A549 treated with Hydrocortisone at 1 μM for 4 hours (cell line): ENCODE data around the gene DDX43. TPM values are rescaled to one million over a fixed set of nuclear protein-coding genes. Genes with fewer than 3 reads are reported as not detected.

ENCODE experiments used
- total RNA-seq: library from RNA; stranded (reverse); fragments of 200-300 nt; extraction: Qiagen RNA extraction; gene quantifications from 5 replicates; pipeline ENCODE4 v1.2.3, GENCODE V29; 2022

DDX43 gene
- total RNA-seq = 0.05 TPM in 1 of 5 replicates, not detected in the others

DNA sequence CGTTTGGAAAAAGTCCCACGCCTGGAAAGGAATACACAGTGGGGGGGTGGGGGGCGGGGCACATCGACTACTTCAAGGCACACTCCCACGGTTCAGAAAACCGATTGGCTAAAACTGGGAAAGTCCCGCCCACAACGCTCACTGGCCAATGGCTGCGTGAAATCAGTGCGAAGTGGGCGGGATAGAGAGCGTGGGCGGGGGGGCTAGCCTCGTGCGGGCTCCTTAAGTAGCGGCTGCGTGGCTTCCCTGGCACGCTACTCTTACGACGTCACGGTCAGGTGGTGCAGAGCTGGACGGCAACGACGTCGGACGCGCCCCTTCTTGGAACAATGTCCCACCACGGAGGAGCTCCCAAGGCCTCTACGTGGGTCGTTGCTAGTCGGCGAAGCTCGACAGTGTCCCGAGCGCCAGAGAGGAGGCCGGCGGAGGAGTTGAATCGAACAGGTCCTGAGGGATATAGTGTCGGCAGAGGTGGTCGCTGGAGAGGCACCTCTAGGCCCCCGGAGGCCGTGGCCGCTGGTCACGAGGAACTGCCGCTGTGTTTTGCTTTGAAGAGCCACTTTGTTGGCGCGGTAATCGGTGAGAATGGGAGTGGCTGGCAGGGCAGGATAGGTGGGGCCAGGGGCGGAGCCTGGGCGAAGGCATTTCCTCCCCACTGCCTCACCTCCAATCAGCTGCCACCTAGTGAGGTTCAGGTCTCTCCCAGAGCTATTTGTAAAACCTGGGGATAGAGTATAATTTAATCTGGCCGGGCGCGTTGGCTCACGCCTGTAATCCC, at the start of gene DDX43:
DDX43 (plus strand) TSS at position 252 of the 778 bp plus-strand sequence; CDS start at position 330, 78 bp downstream.

DNA sequence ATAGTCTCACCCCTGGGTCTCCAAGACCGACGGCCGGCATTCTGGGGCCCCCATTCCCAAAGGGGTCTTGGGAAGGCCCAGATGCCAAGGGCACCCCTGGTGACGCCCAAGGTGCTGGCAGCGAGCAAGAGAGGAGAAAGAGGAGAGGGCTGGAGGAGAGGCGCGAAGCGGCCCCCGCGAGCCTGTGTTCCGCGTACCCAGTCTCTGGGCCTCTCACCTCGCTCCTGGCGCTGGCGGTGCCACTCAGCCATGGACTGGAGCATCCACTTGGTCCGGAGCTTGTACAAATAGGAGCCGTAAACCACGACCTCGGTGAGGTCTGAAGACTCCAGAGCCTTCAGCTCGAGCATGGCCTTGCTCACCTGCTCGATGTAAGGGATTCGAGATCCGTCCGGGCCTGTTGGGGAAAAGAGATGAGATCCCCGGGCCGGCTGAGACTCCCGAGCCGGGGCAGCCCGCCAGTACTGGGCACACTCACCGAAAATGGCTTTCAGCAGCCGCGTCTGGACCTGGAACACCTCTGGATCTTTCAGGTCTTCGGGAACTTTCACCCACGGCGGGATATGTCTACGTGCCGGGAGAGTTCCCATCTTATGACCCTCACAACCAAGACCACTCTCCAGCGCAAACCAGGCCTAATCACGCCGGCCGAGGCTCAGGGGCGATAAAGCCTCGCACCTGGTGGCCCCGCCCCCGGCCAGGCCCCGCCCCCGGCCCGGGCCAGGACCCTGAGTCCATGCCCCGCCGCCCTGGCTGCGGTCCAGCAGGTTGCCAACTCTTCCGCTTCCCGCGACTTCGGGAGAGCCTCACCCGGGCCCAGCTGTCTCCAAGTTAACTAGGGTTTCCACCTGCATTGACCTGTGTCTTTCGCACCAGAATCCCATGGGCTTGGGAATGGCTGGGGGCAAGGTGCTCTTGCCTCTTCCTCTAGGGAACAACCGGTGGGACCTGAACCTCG, 40.7 kb upstream of the DDX43 start, which contains the start of gene DPPA5:
DPPA5 (minus strand) TSS at position 641 of the 958 bp plus-strand sequence; CDS start at position 590, 51 bp downstream.

DNA sequence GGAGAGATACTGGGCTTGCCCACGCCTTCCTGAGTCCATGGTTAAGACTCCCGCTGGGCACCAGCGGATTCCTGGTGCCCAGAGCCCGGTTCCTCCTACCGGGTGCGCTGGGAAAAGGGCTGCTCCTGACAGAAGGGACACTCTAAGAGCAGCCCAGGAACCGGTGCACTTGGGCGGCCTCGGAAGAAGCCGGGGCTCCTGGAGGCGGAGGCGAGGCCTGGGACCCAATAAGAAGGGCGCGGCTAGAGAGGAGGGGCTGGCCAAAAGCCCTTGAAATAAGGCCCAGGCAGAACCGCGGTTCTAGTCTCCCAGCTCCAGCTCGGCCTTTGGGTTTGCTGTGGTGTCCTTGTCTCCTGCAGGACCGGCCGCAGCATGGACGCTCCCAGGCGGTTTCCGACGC, 32.3 kb upstream of the DDX43 start, which contains the start of gene KHDC3L:
KHDC3L (plus strand) TSS at position 301 of the 400 bp plus-strand sequence; CDS start at position 373, 72 bp downstream.

DNA sequence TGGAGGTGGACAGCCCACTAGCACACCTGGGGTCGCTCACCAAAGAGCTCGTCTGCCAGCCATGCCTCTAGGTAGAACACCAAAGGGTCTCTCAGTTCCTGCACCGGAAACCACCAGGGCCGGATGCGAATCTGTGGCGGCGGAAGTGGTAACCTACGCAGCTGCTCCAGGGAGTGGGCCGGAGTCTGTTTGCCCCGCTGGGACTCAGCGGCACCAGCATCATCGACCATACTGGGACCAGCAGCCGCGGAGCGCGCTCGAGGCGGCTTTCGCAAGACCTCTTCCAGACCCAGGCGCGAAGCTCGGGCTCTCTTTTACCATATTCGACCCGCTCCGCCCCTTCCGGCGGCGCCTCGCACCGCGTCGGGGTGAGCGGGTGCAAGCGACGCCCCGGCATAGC, 25.1 kb upstream of the DDX43 start, which contains the start of gene OOEP:
OOEP (minus strand) TSS at position 335 of the 400 bp plus-strand sequence; CDS start at position 230, 105 bp downstream.

DNA sequence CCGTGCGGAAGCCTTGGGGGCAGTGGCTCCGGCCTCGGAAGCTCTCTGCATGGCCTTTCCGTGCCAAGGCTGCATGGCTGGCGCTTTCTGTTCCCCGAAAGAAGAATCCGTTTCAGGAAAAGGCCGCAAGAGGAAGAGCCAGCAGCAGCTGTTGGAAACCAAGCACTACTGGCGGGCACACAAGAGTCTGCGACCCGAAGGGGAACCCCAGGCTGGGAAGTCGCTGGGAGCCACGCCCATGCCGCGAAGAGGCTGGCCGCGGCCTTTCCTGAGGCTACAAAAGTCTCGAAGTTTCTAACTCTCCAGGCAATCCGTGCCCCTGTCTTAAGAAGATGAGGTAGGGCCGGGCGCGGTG, 57.5 kb downstream of the DDX43 start, which contains the start of gene CGAS:
CGAS (minus strand) TSS at position 191 of the 355 bp plus-strand sequence; CDS start at position 75, 116 bp downstream.

DNA sequence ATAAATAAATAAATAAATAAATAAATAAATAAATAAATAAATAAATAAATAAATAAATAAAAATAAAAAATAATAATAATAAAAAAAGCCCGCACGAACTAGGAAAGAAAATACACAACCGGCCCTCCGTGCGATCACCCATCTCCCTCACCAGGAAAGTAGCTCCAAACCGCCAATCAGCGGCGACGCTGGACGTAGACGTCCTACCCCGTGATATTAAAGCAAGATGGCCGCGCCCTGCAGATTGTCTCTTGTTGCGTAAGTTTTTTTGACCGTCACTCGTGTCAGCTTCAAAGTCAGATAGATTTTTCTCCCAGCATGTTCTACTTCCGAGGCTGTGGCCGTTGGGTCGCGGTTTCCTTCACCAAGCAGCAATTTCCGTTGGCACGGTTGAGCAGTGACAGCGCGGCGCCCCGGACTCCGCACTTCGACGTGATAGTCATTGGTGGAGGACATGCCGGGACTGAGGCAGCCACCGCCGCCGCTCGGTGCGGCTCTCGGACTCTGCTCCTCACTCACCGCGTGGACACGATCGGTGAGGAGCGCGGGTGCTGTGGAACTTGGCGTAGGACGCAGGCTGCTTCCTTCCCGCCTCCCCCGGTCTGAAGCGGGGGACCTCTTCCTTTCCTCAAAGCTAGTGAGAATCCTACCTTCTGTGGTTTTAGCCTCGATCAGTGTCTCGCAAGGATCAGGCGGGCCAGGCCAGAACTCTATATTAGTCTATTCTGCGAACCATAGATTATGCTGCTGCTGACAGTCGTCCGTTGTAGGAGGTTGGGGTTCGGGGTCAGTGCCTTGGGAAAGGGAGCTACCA, 67.1 kb downstream of the DDX43 start, which contains the start of gene MTO1:
MTO1 (plus strand) TSS at position 201 of the 814 bp plus-strand sequence; CDS start at position 319, 118 bp downstream.

Other genes with a start within 250 kb of the DDX43 start
- 0.24 to 0.75 TPM (median 0.35 TPM) in 3 of 5 replicates, not detected in the others for gene KHDC1L, start 169.3 kb upstream of the DDX43 start, total RNA-seq
- 2.9 to 3.5 TPM (median 3.3 TPM) in 5 replicates for gene KHDC1, start 131.6 kb upstream of the DDX43 start, total RNA-seq
- gene DPPA5, start 40.6 kb upstream of the DDX43 start, total RNA-seq = not detected in 5 replicates
- not detected in 5 replicates for gene KHDC3L, start 32.2 kb upstream of the DDX43 start, total RNA-seq
- not detected in 5 replicates for gene OOEP, start 24.9 kb upstream of the DDX43 start, total RNA-seq
- gene CGAS, start 57.5 kb downstream of the DDX43 start, total RNA-seq = 3.8 to 4.4 TPM (median 4.0 TPM) in 5 replicates
- 8.4 to 11.6 TPM (median 10.2 TPM) in 5 replicates for gene MTO1, start 66.9 kb downstream of the DDX43 start, total RNA-seq
- gene EEF1A1, start 126.2 kb downstream of the DDX43 start, total RNA-seq = 7,273 to 9,095 TPM (median 7,623 TPM) in 5 replicates